Mesenteric fat pad (tissue), 1 donor: ENCODE results near the gene TEK. TPM values are rescaled to one million over a fixed set of nuclear protein-coding genes. Genes with fewer than 3 reads are reported as not detected.

Experiments
- DNase-seq: peaks from one replicate; pipeline ENCODE4 v3.0.0-alpha.2; 2020; ENCODE audit warnings: low spot score
- total RNA-seq: library from RNA; stranded (reverse); fragmentation: NEBNext Ultra II Directional; extraction: Animal tissue kit (Norgen Biotek cat#: 25700); gene quantifications from one replicate; pipeline ENCODE4 v1.2.1, GENCODE V29; 2021
- donor health status: DM: yes; HTN: yes; CAD: no.

Gene TEK
- total RNA-seq, 1 donor from 2014 or later = 16.3 TPM

GRCh38 chr9:27176971-27177370 lies 67.9 kb downstream of the TEK start:
- DNase-seq = no peak

GRCh38 chr9:27179245-27179865 lies 70.3 kb downstream of the TEK start:
- no peak for DNase-seq

- DNase-seq = no peak
Measured at GRCh38 chr9:27181381-27181780, 72.4 kb downstream of the TEK start.

GRCh38 chr9:27182421-27182820 lies 73.4 kb downstream of the TEK start:
- DNase-seq = no peak

GRCh38 chr9:27183131-27183530 lies 74.1 kb downstream of the TEK start:
- DNase-seq = no peak

GRCh38 chr9:27183701-27184100 lies 74.7 kb downstream of the TEK start:
- DNase-seq = no peak

- no peak for DNase-seq
Measured at GRCh38 chr9:27184556-27185351, 75.7 kb downstream of the TEK start.

GRCh38 chr9:27188426-27188825 lies 79.4 kb downstream of the TEK start:
- no peak for DNase-seq

GRCh38 chr9:27189426-27189825 lies 80.4 kb downstream of the TEK start:
- no peak for DNase-seq

GRCh38 chr9:27192291-27192960 lies 83.4 kb downstream of the TEK start:
- DNase-seq = no peak

GRCh38 chr9:27193886-27194285 lies 84.9 kb downstream of the TEK start:
- DNase-seq = no peak

- DNase-seq = no peak
Measured at GRCh38 chr9:27194401-27195091, 85.5 kb downstream of the TEK start.

- no peak for DNase-seq
Measured at GRCh38 chr9:27195191-27195590, 86.2 kb downstream of the TEK start.

GRCh38 chr9:27196383-27196782 lies 87.4 kb downstream of the TEK start:
- no peak for DNase-seq

GRCh38 chr9:27198190-27198589 lies 89.2 kb downstream of the TEK start:
- no peak for DNase-seq

- DNase-seq = no peak
Measured at GRCh38 chr9:27202056-27202455, 93.0 kb downstream of the TEK start.

- no peak for DNase-seq
Measured at GRCh38 chr9:27203783-27204182, 94.8 kb downstream of the TEK start.

GRCh38 chr9:27204578-27204977 lies 95.6 kb downstream of the TEK start:
- no peak for DNase-seq

GRCh38 chr9:27205198-27205597 lies 96.2 kb downstream of the TEK start:
- no peak for DNase-seq

GRCh38 chr9:27206041-27206440 lies 97.0 kb downstream of the TEK start:
- no peak for DNase-seq

- DNase-seq = no peak
Measured at GRCh38 chr9:27209034-27209433, 100.0 kb downstream of the TEK start.

- no peak for DNase-seq
Measured at GRCh38 chr9:27210588-27210987, 101.6 kb downstream of the TEK start.
